Heart right ventricle (tissue), 16 donors: ENCODE results near the gene STX12. TPM values are rescaled to one million over a fixed set of nuclear protein-coding genes. Genes with fewer than 3 reads are reported as not detected.

Experiments
- ATAC-seq, 8 donors: fragments of 200-7000 bp; cut with Tn5 transposase; one replicate each; pipeline ENCODE4 v1.9.1; 2020; ENCODE audit warnings: mild to moderate bottlenecking in 8 of 8, moderate library complexity in 8 of 8, moderate number of reproducible peaks in 1 of 8
- DNase-seq, 2 donors: peaks; one replicate each; pipeline ENCODE4 v3.0.0-alpha.2; 2020
- H3K27ac ChIP-seq, 10 donors: fragments of 200-600 bp; sonication (generic) in 2 of 10; one replicate each; pipeline versions ENCODE4 v1.5.0 to v1.8.0; 2020 to 2022; ENCODE audit warnings: mild to moderate bottlenecking in 3 of 10
- H3K27me3 ChIP-seq, 7 donors: fragments of 200-600 bp; one replicate each; pipeline ENCODE4 v1.8.0; 2021 to 2022; ENCODE audit warnings: mild to moderate bottlenecking in 2 of 7
- H3K36me3 ChIP-seq, 9 donors: fragments of 200-600 bp; sonication (generic) in 1 of 9; one replicate each; pipeline versions ENCODE4 v1.5.0 to v1.8.0; 2020 to 2022; ENCODE audit warnings: mild to moderate bottlenecking in 2 of 9
- H3K4me1 ChIP-seq, 9 donors: fragments of 200-600 bp; sonication (generic) in 1 of 9; one replicate each; pipeline versions ENCODE4 v1.5.0 to v1.8.0; 2020 to 2022; ENCODE audit warnings: mild to moderate bottlenecking in 4 of 9
- H3K4me3 ChIP-seq, 10 donors: fragments of 200-600 bp; sonication (generic) in 2 of 10; one replicate each; pipeline versions ENCODE4 v1.5.0 to v1.8.0; 2020 to 2022; ENCODE audit warnings: mild to moderate bottlenecking in 7 of 10, moderate library complexity in 2 of 10
- H3K9me3 ChIP-seq, 11 donors: fragments of 200-600 bp in 10 of 11; sonication (generic) in 2 of 11; one replicate each; pipeline versions ENCODE4 v1.5.0 to v1.8.0; 2013 to 2022; ENCODE audit warnings: mild to moderate bottlenecking in 2 of 11, control low read depth in 1 of 11, moderate library complexity in 1 of 11
- WGBS, 2 donors: extraction: QIAGEN DNeasy Blood & Tissue Kit; methylation state at CpG; one replicate each; pipeline ENCODE4 v1.1.7; 2013; ENCODE audit warnings: inconsistent platforms in 1 of 2; 5-methylcytosine and 5-hydroxymethylcytosine counted together
- intact Hi-C, 10 donors: fragments of 100-400 bp; cut with DNase I; formaldehyde crosslinking; loops; one replicate each; pipeline versions ENCODE4 v1.11.1 to v1.14.2; 2022
- polyA plus RNA-seq, 2 donors: library from polyadenylated mRNA; stranded (reverse); fragments of 200-250 nt; gene quantifications; one replicate each; pipeline ENCODE4 v1.2.3, GENCODE V29; 2013
- total RNA-seq, 10 donors: library from RNA; stranded (reverse); fragmentation: NEBNext Ultra II Directional in 3 of 10; extraction: Animal tissue kit (Norgen Biotek cat#: 25700) in 3 of 10; gene quantifications; one replicate each; pipeline versions ENCODE4 v1.2.1 to v1.2.4, GENCODE V29; 2021 to 2023
- TF ChIP-seq, protein P1 (sequence below), 9 donors: fragments of 200-600 bp; sonication (generic) in 2 of 9; IDR thresholded peaks; one replicate each; pipeline versions ENCODE4 v1.5.0 to v1.8.0; 2021 to 2022; ENCODE audit warnings: antibody characterized with exemption in 9 of 9, mild to moderate bottlenecking in 5 of 9, moderate library complexity in 1 of 9
- donor health status: Arrhythmogenic right ventricular cardiomyopathy.
- donor health status: ischemic (EF 13 %, LVEDD 7.1; RV severe dilation, severe dysfunction).
- donor health status: healthy with polysubstance abuse.
- donor health status: DM: no; HTN: yes; CAD: no.
- donor health status: DM: no; HTN: no; CAD: no.
- donor health status: ischemic (EF 25% LVEDD 6.9; RV normal size, moderate dysfunction).
- donor health status: ischemic (EF 25% LVEDD 5.7; RV mildly dilated, moderate dysfunction).
- donor health status: healthy.
- donor health status: DM: yes; HTN: yes; CAD: no.
- donor health status: Ischemic cardiomyopathy.
- donor health status: ischemic (EF 35%, LVEDD 5.7; RV mildly dilated, moderate dysfunction).
- donor health status: nonischemic (EF 11% LVEDD 7.7; RV severe dilation, severe dysfunction).
- donor health status: DM: yes; HTN: yes; CAD: no.
- donor health status: PGD.
- donor health status: ischemic (EF 29% LVEDD 5.4; RV normal size, mild dysfunction).
- donor health status: nonischemic (EF 23%, LVEDD 6.1; RV moderate dilation, normal function).

Gene STX12
- total and polyA plus RNA-seq, 12 donors, result 15.1 to 45.7 (median 21.2) TPM

DNA sequence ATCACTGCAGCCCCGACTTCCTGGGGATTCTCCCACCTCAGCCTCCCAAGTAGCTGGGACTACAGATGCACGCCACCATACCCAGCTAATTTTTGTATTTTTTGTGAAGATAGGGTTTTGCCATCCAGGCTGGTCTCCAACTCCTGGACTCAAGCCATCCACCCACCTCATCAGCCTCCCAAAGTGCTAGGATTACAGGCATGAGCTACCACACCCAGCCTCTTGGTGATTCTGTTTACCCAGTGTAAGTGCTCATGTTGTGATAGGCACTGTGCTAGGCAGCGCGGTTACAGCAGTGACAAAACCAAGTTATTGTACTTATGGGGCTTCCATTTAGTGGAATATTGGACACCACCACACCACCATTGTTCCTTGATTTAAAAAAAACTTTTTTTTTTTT, 9.7 kb upstream of the STX12 start:
- Histone ChIP-seq H3K4me3 (no peak overlapping the region), H3K36me3 (peaks cover 0 to 48% (median 4%) of the 10 kb centered on the region in 9 donors), H3K4me1 (no peaks in the 10 kb centered on the region), H3K27me3 (no peaks in the 10 kb centered on the region), H3K9me3 (no peaks in the 10 kb centered on the region), H3K27ac (no peak overlapping the region)
- intact Hi-C loops, result loop anchor here in 1 of 10 donors (5.0 kb wide), 1 partner anchor 34 kb away; no protein-coding TSS in a partner anchor
- DNase-seq (no peak), ATAC-seq (no peak)
- WGBS, 2 donors, result 89 to 96% methylated on average over 4 of the region's 4 CpGs
- TF ChIP-seq, protein P1, sequence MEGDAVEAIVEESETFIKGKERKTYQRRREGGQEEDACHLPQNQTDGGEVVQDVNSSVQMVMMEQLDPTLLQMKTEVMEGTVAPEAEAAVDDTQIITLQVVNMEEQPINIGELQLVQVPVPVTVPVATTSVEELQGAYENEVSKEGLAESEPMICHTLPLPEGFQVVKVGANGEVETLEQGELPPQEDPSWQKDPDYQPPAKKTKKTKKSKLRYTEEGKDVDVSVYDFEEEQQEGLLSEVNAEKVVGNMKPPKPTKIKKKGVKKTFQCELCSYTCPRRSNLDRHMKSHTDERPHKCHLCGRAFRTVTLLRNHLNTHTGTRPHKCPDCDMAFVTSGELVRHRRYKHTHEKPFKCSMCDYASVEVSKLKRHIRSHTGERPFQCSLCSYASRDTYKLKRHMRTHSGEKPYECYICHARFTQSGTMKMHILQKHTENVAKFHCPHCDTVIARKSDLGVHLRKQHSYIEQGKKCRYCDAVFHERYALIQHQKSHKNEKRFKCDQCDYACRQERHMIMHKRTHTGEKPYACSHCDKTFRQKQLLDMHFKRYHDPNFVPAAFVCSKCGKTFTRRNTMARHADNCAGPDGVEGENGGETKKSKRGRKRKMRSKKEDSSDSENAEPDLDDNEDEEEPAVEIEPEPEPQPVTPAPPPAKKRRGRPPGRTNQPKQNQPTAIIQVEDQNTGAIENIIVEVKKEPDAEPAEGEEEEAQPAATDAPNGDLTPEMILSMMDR (IDR thresholded peaks at IDR 0.05), result no peak

DNA sequence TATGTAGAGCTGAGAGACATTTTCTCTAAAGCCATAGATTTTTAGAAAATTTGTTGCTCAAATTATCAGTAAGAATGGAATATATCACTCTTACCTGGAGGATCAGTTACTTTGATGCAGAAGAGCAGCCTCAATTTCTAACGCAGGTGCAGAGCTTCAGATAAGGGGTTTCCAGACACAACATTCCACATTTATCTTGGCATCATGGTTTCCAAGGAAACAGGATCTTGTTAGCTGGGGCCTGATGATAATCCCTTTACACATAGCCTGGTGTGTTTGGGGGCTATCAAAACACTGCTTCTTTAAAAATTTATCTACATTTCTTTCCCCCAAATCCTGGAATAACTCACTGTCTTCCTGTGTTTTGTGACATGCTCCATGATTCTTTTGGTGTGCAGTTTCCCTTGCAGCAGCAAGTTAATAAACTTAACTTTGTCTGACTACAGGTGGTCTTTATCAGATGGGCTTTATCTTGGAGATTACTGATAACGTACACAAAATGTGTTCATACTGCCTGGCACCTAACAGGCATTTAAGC, 2.7 kb upstream of the STX12 start:
- Histone ChIP-seq H3K4me3 (no peak overlapping the region), H3K27me3 (no peaks in the 10 kb centered on the region), H3K9me3 (no peaks in the 10 kb centered on the region), H3K4me1 (peaks cover 0 to 29% (median 22%) of the 10 kb centered on the region in 9 donors), H3K36me3 (peaks cover 0 to 3% (median 0%) of the 10 kb centered on the region in 9 donors), H3K27ac (no peak overlapping the region)
- intact Hi-C loops, result loop anchor here in 2 of 10 donors (5.0 kb wide), 1 partner anchor 43 kb away; the partner anchor contains the start of gene FAM76A (in 2 of the 2)
- no peak for DNase-seq
- ATAC-seq, result no peak
- WGBS, 2 donors, result 28 to 48% methylated on average over 2 of the region's 2 CpGs
- TF ChIP-seq, protein P1 (IDR thresholded peaks at IDR 0.05), result no peak

DNA sequence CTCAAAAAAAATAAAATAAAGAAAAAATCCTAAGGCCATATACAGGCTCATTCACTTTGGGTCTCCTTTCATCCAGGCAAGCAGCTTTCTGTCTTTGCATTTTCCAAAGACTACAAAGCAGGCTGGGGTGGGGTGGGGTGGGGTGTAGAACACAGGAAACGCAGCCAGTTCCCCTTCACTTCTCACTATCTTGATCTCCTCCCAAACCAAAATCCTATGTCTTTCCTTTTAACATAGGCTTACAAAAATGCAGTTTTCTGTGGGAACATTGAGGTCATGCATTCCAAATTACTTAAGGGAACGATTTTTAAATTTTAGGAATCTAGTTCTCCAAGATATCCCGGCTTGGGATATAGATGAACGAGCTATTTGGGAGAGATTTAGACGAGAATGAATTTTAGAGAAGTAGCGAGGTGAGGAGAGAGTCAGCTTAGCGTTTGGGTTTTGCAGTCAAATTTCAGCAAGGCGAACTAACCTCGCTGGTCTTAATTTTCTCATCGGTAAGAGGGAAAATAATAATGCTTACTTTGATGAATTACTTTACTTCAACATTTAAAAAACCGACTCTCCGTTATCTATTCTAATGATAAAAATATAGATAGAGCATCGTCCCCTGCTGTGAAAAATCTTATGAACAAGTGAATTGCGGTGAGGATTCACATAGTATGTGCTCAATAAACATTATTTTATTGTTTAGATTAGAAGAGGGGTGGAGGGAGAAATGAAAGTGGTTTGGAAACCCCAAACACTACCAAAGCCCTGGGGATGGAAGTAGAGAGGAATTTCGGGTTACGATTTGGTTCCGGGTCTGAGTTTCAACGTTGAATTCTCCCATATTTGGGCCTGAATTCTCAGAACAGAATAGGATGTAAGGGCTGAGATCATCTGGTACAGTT, 735 bp upstream of the STX12 start:
- WGBS, 2 donors, result 18 to 20% methylated on average over 18 of the region's 18 CpGs
- ATAC-seq, result no peak

More for the DNA sequence above, 735 bp upstream of the STX12 start:
- Histone ChIP-seq H3K4me1 (peaks cover 0 to 46% (median 27%) of the 10 kb centered on the region in 9 donors), H3K4me3 (peak overlapping the region; percentile 8 to 100 (median 89)), H3K9me3 (no peaks in the 10 kb centered on the region), H3K27ac (peak overlapping the region; percentile 57 to 99 (median 95)), H3K36me3 (peaks cover 0 to 22% (median 0%) of the 10 kb centered on the region in 9 donors), H3K27me3 (no peaks in the 10 kb centered on the region)
- TF ChIP-seq, protein P1 (IDR thresholded peaks at IDR 0.05), result no peak
- DNase-seq, result no peak
- intact Hi-C loops, result loop anchor here in 2 of 10 donors (2.0 to 5.0 kb wide), 2 partner anchors 17 to 45 kb away; partner anchors contain the start of gene FAM76A (in 2 of the 2)
